HG03342 (cell line): Measurements from ENCODE around the gene TOM1L1.
"Not testable (repeated sequence)": the region's sequence is repeated elsewhere in the genome, so short reads cannot be mapped to it uniquely, and the experiment has no call there.

Source experiments
- ATAC-seq: cut with Tn5 transposase; IDR thresholded peaks from one replicate; pipeline ENCODE4 v1.9.1; 2021; ENCODE audit warnings: mild to moderate bottlenecking, moderate library complexity; ENCODE audit not compliant: unreplicated experiment

Gene TOM1L1, protein sequence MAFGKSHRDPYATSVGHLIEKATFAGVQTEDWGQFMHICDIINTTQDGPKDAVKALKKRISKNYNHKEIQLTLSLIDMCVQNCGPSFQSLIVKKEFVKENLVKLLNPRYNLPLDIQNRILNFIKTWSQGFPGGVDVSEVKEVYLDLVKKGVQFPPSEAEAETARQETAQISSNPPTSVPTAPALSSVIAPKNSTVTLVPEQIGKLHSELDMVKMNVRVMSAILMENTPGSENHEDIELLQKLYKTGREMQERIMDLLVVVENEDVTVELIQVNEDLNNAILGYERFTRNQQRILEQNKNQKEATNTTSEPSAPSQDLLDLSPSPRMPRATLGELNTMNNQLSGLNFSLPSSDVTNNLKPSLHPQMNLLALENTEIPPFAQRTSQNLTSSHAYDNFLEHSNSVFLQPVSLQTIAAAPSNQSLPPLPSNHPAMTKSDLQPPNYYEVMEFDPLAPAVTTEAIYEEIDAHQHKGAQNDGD

DNA sequence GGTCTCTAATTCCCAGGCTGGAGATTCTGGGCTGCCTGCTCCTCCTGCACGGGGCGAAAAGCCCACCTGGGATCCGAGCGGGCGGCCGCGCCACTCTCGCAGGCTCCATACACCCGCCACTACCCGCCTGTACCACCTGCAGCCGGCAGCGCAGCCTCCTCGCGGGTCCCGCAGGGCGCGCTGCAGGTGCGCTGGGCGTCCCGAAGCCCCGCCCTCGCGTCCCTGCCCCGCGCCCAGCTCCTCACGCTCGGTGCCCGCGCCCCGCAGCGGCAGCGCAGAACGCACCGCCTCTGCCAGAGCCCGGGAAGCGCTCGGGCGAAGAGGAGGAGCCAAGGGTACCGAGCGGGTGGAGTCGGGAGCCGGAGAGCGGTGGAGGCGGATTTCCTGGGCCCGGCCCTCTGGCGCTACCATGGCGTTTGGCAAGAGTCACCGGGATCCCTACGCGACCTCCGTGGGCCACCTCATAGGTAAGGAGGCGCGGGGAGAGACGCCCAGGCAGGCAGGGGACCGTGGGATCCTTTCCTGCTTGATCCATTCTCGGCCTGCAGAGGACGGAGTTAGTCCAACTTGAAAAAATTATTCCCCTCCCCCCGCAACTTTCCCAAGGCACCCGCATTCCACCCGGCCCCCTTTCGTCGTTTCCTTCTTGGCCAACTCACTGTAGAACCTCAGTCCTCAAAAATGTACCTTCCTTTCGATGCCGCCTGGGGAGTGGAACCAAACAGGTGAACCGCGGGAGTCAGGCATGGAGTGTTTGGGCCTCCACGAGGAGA lies at the start of gene TOM1L1:
Gene TOM1L1 (plus strand): TSS at position 396 of the 773 bp plus-strand sequence. CDS start 14 bp downstream, at position 410.
- ATAC-seq, result peak; percentile 91

DNA sequence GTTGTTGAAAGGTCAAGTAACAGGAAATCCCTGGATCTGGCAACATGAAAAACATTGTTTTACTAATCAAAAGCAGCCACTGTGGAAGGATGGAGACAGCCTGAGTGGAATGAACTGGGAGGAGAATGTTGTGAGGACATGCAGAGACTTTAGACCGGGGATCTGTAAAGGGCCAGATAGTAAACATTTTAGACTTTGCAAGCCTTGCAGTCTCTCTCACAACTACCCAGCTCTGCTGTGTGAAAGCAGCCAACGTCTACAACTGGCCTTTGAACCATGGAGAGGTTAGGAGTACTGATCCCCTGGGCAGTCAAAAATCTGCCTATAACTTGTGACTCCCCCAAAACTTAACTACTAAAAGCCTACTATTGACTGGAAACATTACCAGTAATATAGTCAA lies 41.5 kb upstream of the TOM1L1 start:
- ATAC-seq, result no peak

DNA sequence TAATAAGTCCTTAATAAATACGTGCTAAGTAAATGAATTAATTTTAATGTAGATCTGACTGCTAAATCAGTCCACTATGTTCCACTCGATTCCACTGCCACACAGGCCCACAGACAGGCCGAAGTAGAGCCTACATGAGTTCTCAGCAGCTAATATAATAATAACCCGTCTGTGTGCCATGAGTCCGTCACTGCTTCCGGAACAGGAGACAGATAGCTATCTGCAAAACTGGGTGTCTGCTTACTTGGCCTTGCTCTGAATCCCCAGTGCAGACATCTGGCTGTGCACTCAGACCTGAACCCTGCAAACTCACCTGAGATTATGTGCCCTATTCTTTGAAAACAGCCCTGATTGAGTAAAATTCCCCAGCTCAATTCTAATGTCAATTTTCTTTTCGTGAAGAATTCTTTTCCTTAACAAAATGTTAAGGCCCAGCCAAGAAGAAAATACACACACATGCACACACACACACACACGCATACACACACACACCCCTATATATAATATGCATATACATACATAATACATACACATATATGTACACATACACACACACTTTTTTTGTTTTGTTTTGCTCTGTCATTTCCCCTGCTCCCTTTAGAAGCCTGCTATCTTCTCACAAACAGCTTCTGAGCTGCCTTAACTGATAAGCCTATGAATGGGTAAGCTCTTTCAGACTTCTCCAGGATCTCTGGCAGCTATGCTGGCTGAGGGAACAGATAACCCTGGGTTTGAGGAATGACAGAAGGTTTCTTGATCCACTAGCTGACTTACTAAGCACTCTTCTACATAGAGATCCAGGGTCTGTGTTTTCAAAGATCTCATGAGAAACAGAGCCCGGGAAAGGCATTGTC lies 39.8 kb upstream of the TOM1L1 start:
- ATAC-seq, result no peak

DNA sequence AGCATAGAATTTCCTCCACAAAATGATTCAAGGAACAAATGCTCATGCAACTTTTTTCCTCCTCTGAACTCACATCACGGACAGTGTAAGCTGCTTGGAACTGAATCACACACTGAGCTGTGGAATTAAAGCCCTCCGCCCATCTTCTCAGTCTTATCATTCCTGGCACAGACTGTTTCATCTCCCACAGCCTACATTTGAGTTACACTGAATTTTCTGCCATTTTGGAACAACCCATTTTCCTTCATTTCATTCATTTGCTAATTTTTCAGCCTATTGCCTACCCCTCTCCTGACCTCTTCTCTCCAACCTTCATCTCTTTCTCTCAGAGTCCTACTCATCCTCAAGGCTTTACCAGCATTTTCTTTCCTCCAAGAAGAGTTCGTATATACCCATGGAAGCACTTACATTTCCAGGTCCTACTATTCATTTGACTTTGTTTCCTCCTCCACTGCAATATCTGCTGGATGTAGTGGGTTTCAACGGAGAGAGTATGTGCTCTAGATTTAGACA lies 39.1 kb upstream of the TOM1L1 start:
- ATAC-seq, result no peak

DNA sequence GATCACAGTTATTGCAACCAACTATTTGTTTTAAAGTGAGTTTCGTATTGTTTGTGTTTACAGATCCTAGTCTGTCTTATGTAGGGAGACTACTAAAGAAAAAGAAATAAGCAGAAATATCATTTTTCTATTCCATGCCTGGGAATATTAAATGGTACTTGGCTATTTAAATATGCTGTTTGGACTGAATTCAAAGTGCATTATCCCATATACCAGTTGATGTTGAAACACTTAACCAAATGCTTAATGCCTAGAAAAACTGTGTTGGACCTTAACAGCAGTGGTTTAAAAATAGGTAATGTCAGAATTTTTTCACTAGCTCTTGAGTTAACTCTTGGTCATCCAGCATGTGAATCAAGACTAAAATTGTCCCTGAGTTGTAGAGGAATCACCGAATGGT lies 37.5 kb upstream of the TOM1L1 start:
- ATAC-seq, result no peak

DNA sequence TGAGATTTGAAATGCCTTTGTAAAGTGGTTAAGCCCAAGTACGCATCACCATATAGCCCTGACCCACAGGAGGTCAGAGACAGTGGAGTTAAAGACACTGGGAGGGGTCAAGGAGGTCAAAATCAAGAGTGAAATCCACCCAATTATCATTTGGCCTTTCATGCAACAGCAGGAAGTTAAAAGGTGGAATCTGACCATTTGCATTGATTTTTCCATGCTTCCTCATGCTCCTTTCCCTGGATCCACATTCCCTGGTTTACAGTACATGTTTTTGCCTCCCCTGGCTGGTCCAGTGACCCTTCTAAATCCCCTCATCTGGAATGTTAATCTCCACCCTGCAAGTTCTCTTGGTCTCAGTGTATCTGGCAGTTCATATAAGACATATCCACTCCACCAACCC lies 36.6 kb upstream of the TOM1L1 start:
- ATAC-seq, result no peak

DNA sequence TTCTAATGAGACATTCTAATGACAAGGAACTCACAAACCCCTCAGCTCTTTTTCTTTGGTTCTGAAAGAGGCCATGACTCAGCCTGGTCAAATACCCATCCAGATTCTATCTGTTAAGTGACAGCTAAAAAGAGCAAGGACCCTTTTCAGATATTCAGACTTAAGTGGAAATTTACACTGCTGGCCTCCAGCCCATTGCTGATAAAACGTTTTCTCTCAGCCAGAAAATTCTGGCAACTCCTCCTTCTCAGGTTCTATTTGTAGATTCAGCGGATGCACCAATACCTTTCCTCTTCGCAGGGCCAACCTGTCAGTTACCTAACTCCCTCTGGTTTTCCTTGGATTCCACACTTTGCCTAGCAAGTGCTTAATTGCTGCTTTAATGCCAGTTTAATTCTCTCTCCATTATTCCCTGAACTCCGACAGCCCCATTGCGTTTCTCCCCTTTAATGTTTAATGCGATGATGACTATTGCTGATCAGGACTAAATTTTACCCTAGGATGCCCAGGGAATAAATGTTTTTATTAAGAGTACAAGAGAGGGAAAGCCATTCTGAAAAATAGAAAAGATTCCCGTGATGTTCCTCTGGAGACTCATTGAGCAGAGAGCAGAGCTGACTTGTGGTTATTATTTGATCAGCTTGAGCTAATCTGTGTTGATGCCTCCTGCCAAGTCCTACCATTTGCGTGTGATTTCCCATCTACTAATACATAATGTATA lies 35.9 kb upstream of the TOM1L1 start:
- no peak for ATAC-seq

DNA sequence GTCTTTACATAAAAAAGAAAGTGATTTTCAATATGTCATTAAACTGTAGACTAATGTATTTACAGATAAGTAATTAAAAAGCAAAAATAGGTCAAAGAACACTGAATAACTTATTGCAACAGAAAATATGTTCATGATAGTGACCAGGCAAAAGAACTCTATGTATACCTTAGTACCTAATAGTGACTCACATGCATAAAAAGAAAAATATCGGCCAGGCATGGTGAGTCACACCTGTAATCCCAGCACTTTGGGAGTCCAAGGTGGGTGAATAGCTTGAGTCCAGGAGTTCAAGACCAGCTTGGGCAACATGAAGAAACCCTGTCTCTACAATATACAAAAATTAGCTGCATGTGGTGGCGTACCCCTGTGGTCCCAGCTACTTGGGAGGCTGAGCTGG lies 33.0 kb upstream of the TOM1L1 start:
- no peak for ATAC-seq

DNA sequence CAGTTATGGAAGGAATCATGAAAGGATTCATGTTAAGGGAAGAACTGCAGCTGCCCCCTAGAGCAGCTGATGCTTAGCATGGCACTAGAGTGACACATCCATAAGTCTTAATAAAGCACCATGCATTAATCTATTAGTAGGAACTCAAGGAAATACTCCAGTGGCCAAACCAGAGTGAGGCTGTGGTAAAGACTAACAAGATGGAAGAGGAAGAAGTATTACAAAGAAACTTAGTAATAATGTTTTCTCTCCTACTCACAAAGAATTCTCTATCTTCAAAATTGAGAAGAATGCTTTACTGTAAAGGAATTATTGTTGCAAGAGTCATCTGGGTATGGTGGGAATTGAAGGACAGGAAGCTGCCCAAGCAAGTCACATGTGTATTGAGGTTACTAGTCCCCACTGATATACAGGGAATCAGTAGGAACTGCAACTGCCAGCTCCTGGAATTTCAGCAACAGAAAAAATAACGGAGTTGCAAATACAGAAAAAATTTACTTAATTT lies 29.9 kb upstream of the TOM1L1 start:
- ATAC-seq, result no peak

DNA sequence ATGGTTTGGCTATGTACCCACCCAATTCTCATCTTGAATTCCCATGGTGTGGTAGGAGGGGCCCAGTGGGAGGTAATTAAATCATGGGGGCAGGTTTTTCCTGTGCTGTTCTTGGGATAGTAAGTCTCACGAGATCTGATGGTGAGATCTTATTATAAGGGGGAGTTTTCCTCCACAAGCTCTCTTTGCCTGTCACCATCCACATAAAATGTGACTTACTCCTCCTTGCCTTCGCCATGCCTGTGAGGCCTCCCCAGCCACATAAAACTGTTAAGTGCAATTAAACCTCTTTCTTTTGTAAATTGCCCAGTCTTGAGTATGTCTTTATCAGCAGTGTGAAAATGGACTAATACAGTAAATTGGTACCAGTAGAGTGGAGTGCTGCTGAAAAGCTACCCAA lies 24.7 kb upstream of the TOM1L1 start:
- ATAC-seq, result not testable (repeated sequence)

DNA sequence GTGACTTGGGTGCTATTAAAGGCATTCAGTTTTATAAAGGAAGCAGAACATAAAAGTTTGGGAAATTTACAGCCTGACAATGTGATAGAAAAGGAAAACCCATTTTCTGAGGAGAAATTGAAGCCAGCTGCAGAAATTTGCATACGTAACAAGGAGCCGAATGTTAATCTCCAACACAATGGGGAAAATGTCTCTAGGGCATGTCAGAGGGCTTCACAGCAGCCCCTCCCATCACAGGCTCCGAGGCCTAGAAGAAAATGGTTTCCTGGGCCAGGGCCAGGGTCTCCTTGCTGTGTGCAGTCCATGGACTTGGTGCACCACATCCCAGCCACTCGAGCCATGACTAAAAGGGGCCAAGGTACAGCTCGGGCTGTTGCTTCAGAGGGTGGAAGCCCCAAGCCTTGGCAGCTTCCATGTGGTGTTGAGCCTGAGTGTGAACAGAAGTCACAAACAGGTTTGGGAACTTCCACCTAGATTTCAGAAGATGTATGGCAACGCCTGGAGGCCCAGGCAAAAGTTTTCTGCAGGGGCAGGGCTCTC lies 23.9 kb upstream of the TOM1L1 start:
- no peak for ATAC-seq

DNA sequence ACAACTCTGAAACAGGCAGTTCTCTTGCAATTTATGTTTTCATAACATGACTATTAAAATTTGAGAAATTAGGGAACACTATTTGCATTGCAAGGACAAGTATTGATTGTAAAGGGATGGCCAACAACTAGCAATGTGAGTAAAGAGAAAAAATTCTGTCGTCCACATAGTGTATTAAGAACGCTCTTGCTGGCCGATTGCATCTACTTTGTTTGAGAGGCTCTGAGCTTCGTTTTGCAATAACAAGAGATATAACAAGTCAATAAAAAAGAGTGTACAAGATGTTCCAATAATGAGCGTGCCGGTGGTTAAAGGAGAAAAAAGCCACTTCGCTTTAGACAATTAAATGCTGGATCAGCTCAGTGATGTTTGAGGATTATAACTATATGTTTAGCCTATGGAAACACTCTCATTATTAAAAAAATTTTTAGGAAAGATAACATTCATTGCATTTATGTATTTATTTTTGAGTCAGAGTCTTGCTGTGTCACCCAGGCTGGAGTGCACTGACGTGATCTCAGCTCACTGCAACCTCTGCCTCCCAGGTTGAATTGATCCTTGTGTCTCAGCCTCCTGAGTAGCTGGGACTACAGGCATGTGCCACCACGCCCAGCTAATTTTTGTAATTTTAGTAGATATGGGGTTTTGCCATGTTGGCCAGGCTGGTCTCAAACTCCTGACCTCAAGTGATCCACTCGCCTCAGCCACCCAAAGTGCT lies 19.2 kb upstream of the TOM1L1 start:
- ATAC-seq, result no peak

DNA sequence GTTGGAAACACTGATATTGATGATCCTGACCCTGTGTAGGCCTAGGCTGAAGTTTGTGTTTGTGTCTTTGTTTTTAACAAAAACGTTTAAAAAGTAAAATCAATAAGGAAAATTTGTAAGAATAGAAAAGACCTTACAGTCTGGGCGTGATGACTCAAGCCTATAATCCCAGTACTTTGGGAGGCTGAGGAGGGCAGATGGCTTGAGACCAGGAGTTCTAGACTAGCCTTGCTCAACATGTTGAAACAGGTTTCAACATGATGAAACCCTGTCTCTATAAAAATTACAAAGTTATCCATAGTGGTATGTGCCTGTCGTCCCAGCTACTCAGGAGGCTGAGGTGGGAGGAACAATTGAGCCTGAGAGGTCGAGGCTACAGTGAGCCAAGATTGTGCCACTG lies 18.3 kb upstream of the TOM1L1 start:
- no peak for ATAC-seq

DNA sequence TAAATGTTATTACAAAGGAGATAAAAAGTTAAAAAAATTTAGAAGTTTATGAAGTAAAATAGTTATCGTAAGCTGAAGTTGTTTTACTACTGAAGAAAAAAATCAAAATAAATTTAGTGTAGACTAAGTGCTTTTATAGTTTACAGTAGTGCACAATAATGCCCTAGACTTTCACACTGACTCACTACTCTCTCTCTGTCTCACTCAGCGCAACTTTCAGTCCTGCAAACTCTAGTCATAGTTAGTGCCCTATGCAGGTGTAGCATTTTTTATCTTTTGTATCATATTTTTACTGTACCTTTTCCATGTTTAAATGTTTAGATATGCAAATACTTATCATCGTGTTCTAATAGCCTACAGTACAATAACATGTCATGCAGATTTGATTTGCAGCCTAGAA lies 17.7 kb upstream of the TOM1L1 start:
- peak; percentile 70 for ATAC-seq

DNA sequence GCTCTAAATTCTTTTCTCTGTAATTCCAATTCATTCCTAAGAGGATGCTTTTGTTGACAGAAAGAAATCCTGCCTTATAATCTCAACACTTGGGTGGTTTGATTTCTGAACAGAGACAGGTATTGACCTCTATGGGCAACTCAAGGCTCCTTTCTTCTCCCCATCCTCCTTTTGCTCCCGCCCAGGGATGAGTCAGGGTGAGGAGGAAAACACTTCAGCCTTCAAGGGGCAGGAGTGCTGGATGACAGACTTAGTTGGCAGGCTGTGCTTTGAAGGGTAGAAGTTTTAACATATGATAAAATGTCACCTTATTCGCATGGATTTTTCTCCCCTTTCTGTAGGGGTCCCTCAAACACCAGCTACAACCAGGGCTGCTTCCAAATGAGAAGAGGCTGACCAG lies 16.7 kb upstream of the TOM1L1 start:
- ATAC-seq, result no peak

DNA sequence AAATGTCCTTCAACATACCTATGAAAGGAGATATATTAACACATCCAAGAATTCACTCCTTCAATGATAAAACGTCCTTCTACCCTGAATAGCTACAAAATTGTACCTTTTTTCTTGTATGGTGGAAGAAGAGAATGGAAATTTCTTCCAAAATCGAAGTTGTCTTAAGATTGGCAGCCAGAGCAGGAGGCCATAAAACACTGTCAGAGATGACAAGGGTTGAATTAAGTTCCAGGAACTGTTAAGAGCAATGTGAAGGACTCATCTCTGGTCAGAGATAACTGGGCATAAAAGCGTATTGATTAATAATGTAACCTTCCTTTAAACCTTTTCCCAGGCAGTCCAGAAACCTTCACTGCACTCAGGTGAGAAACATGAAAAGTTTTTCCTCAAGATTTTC lies 12.9 kb upstream of the TOM1L1 start:
- no peak for ATAC-seq

DNA sequence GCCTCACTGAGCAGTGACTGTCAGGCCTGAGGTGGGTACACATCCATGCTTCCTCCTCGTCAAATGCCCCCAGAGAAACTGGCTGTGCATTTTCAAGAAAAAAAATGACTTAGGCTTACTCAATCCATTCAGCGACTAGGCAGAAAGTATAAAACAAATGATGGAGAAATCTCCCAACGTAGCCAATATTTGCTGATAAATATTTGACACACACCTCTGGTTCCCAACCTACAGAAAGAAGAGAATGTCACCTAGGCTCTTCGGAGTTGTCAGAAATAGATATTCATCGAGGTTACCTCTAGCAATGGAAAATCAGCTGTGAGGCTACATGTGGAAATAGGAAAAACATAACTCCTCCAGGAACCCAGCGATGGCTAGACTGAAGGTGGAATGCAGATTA lies 12.4 kb upstream of the TOM1L1 start:
- no peak for ATAC-seq

DNA sequence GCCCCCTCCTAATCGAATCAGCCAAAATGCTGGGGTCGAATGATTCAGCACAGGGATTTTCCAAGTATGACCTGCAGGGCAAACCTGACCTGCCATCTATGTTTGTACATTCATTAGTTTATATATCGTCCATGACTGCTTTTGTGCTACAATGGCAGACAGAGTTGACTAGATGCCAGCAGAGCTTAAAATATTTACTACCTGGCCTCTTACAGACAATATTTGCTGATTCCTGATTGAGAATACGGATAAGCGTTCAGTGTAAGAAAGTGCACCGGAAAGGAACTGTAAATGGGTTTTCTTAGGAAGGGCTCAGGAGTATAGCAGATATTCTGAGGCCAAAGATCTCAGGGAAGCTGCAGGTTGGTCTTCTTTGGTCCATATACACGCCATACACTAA lies 11.7 kb upstream of the TOM1L1 start:
- ATAC-seq, result no peak

DNA sequence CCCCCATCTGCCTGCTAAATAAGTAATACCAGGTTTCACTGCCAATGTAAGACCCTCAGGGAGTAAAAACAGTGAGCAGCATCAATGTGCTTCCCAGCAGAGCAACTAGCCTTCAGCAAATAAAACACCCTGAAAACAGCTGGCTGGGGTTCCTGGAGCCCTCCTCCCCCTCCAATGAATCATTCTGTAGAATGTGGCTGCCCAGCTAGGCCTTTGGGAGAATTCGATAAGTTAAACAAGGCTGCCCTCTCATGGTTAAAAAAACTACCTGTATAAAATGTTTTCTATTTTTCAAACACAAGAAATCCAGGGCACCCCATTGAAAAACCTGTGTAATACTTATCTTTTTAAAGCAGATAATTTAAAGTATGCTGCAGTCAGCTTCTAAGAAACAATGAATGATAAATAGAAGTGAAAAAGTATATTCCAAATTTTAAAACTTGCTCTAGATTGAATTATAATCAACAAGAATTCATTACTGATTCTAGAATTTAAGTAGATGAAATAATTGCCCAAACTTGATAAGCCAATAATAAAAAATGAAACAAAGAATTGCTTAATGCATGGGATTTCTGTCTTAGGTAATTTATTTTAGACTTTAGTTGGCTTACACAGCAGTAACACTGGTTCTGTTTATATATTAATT lies 9.4 kb upstream of the TOM1L1 start:
- ATAC-seq, result peak; percentile 47
